Renal cortex interstitium (tissue), 11 donors: ENCODE data around the gene SHQ1. TPM values are rescaled to one million over a fixed set of nuclear protein-coding genes. Genes with fewer than 3 reads are reported as not detected.
A peak's percentile ranks its signal among the peaks of the same experiment; 100 is the strongest.

ENCODE experiments used
- DNase-seq, 11 donors: peaks; one replicate each; pipeline ENCODE4 v3.0.0-alpha.2; 2013; ENCODE audit warnings: low read depth in 9 of 11, low spot score in 4 of 11; ENCODE audit errors: extremely low read depth in 1 of 11
- polyA plus RNA-seq, 3 donors: library from polyadenylated mRNA; unstranded; fragments of 120-200 nt; gene quantifications; one replicate each; pipeline ENCODE4 v1.2.1, GENCODE V29; 2013; ENCODE audit not compliant: insufficient read length in 3 of 3

SHQ1 gene
- polyA plus RNA-seq, 3 donors = 22.7 to 27.2 (median 23.6) TPM

GRCh38 chr3:72872183-72872582 lies 23.9 kb upstream of the SHQ1 start:
- no peak for DNase-seq

GRCh38 chr3:72862314-72863090 lies 14.3 kb upstream of the SHQ1 start:
- no peak for DNase-seq

GRCh38 chr3:72860846-72861245 lies 12.6 kb upstream of the SHQ1 start:
- DNase-seq = no peak

DNA sequence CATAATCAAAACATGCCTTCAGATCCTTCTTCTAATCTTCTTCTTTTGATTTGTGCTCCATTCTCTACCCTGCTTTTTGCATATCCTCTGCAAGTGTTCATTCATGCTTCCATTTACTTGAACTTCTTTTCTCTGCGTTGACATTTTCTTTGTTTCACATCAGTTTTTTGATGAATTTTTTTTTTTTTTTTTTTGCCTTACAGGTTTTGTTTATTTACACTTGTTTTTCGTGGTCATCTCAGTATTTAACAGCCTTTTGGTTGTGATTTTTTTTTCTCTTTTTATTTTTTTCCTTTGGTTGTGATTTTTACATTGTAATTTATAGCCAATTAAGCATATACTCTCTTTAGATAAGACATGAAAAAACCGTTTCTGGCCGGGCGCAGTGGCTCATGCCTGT lies 11.8 kb upstream of the SHQ1 start:
- DNase-seq = no peak

- no peak for DNase-seq
Observed at GRCh38 chr3:72855001-72855400, 6.8 kb upstream of the SHQ1 start.

GRCh38 chr3:72848703-72849081 lies 447 bp upstream of the SHQ1 start:
- DNase-seq = peak in 1 of 11 donors; percentile 12

GRCh38 chr3:72847282-72847681 lies 963 bp downstream of the SHQ1 start:
- no peak for DNase-seq

- DNase-seq = no peak
Observed at GRCh38 chr3:72846166-72846565, 2.1 kb downstream of the SHQ1 start.

DNA sequence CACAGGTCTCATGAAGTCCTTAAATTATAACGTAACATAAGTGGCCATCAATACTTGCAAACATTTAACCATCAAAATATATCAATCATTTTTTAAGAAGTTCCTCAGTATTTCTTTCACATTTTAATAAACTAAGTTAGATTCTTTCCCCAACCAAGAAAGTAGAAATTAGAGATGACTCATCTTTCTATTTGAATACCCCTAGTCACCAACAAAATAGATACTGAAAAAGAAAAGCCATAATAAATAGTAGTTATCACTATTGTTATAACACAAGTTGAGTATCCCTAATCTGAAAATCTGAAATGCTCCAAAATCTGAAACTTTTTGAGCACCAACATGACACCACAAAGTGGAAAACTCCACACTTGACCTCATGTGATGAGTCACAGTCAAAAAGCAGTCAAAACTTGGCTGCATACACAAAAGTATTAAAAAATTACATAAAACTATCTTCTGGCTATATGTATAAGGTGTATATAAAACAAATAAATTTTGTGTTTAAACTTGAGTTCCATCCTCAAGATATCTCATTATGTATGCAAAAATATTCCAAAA lies 3.7 kb downstream of the SHQ1 start:
- no peak for DNase-seq

DNA sequence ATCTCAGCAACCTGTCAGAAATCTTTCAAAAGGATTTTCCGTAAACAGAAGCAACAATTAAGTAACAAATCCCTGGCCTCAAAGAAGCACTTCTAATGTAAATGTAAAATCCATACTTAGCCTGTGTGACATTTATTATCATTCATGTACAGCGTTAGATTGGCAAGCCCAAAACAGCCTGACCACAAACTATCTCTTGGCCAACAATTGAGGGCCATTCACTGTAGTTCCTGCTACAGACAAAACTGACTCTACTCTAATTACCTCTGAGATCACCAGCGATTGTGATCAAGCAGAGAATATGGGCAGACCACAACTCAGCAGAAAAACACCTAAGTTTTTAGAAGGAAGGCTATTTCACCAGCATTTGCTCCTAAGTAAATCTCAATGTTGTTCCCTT lies 9.2 kb downstream of the SHQ1 start:
- DNase-seq = no peak

- no peak for DNase-seq
Observed at GRCh38 chr3:72836923-72837322, 11.3 kb downstream of the SHQ1 start.

GRCh38 chr3:72836416-72836815 lies 11.8 kb downstream of the SHQ1 start:
- DNase-seq = no peak

- DNase-seq = no peak
Observed at GRCh38 chr3:72830452-72831223, 17.6 kb downstream of the SHQ1 start.

- DNase-seq = no peak
Observed at GRCh38 chr3:72829701-72830100, 18.5 kb downstream of the SHQ1 start.

- no peak for DNase-seq
Observed at GRCh38 chr3:72821161-72821781, 27.0 kb downstream of the SHQ1 start.

DNA sequence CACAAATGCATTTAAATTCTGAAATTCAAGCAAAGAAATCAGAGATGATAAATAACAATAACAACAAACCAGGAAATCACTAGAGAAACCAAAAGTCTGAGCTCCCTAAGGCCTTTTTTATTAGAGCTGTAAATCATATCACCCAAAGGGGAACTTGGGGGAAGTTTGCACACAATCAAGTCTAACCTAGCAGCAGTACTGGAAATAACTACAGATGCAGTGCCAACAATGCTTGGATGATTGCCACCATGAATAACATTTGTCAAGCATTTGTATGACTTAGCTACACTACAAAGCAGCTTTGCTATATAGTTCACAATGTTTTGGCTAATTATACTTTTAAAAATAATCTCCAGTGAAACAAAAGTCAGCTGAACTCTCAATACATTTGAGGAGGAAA lies 27.8 kb downstream of the SHQ1 start:
- peak in 8 of 11 donors; percentile 40 to 77 (median 66) for DNase-seq

GRCh38 chr3:72818905-72819304 lies 29.3 kb downstream of the SHQ1 start:
- DNase-seq = no peak

DNA sequence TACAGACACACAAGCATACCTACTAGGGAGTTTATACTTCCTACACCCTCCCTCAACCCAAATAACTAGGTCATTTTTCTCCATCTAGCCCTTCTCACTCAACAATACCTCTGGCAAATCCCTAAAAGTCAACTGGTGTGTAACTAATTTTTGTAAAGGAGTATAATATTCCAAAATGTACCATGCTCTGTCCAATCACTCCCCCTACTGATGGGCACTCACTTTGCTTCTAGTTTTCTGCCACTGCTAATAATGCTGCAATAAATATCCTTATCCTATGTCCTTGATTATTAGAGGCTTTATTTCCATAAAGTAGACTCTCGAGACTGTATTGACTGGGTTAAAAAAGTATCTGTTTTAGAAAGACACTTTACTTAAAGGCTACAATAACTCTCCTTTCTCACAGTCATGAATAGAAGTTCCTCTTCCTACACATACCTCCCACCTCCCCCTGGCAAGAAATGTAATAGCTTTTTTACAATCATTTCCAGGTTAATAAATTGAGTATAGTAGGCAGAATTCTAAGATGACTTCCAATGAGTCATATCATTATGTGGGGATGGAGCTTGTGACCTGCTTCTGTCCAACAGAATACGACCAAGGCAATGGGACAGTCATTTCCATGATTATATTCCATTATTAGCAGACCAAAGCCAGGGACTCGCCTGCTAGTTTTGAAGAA lies 30.0 kb downstream of the SHQ1 start:
- DNase-seq = no peak

DNA sequence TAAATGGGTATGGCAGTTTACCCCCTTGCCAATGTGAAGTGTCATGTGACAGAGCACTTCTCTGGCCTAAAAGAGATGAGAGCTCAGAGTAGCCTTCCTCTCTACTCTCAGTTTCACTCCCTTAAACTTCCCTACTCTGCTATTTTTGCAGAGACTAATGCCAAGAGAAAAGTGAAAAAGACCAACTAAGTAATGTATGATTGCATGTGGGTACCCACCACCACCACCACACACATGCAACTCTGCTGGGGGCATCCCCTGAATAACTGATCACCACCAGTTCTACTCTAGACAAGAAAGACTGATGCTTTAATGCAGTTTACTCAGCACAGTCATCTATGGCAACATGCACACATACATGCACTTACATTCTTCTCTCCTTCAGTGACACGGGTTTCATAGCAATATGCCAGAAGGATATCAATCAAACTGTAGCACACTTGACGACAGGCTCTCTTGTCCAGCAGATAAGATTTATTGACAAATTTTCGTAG lies 31.3 kb downstream of the SHQ1 start:
- no peak for DNase-seq
